ENCODE measurements around the gene RPL7L1.

GRCh38 chr6:42885702-42886101, 6.3 kb downstream of the RPL7L1 start:
- TF ChIP-seq CTCF (conservative IDR thresholded peaks at IDR 0.05) (no peak), ZFX (IDR thresholded peaks at IDR 0.05) (no peak)
